Measurements from ENCODE around the gene SYMPK.

Gene SYMPK

DNA sequence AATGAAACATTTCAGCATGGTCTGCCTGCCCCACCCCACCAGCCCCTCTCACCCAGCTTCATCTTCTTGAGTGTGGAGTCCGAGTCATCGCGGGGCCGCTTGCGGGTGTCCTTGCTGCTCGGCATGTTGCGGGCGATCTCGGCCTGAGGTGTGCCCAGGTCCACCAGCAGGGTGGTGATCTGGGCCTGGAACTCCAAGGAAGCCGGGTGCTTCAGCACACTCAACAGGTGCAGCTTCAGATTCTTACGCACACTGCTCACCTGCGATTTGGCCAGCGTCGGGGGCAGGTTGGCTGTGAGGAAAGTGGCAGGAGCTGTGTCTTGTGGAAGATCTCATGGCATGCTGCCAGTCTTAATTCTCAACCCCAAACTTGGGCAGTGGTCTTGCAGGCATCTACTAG is 20.7 kb downstream of the SYMPK start:
- Mint-ChIP-seq H3K4me3 (no peak overlapping the region), H3K27ac (no peak overlapping the region)
- intact Hi-C loops (cut with micrococcal nuclease): no loop called here

DNA sequence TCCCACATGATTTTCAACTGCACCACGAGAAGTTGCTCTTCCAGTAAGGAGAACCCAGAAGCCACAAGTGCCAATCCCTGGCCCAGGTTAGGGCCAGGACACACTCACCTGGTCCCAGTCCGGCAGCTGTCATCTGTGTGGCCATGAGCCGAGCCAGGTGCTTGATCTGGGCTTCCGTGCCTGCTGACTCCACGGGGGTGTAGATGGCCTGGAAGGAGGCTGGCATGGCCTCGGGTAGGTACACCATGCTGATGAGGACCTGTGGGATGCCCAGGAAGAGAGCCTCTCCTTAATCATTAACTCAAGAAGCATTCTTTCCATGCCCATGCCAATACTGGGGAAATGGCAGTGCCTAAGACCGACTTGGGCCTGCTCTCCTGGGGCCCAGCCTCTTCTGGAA is 28.0 kb downstream of the SYMPK start:
- peaks cover 100% of the 10 kb centered on the region for H3K36me3 Mint-ChIP-seq (ENCODE audit: low read depth)
- no peaks in the 10 kb centered on the region for H3K4me1 Mint-ChIP-seq (ENCODE audit: low read depth)
- H3K9me3 Mint-ChIP-seq: no peaks in the 10 kb centered on the region
- no peak overlapping the region for H3K4me3 Mint-ChIP-seq
- H3K27ac Mint-ChIP-seq: no peak overlapping the region
- intact Hi-C loops (cut with micrococcal nuclease): no loop called here
- no peaks in the 10 kb centered on the region for H3K27me3 Mint-ChIP-seq

More for the DNA sequence above, 20.7 kb downstream of the SYMPK start:
- no peaks in the 10 kb centered on the region for H3K9me3 Mint-ChIP-seq
- peaks cover 98% of the 10 kb centered on the region for H3K36me3 Mint-ChIP-seq (ENCODE audit: low read depth)
- no peaks in the 10 kb centered on the region for H3K27me3 Mint-ChIP-seq
- no peaks in the 10 kb centered on the region for H3K4me1 Mint-ChIP-seq (ENCODE audit: low read depth)

DNA sequence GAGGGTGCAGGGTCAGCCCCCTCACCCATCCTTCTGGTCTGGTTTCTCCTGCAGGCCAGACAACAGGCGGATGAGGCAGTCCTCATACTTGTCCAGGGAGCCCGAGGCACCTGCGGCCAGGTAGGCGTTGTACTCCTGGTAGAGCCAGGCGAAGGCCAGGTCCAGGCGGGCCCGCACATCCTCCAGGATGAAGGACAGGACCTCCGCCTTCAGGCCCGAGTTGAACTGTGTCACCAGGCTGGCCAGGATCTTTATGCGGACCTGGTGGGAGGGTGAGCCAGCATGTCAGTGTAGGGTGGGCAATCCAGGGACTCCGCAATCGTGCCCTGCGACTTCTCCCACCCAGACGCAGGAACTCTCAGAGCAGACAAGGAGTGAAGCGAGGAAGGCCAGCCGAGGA is 34.0 kb downstream of the SYMPK start:
- Mint-ChIP-seq H3K4me3 (no peak overlapping the region), H3K27me3 (no peaks in the 10 kb centered on the region), H3K4me1 (ENCODE audit: low read depth) (no peaks in the 10 kb centered on the region), H3K27ac (no peak overlapping the region), H3K9me3 (no peaks in the 10 kb centered on the region), H3K36me3 (ENCODE audit: low read depth) (peaks cover 100% of the 10 kb centered on the region)
- intact Hi-C loops (cut with micrococcal nuclease): no loop called here

DNA sequence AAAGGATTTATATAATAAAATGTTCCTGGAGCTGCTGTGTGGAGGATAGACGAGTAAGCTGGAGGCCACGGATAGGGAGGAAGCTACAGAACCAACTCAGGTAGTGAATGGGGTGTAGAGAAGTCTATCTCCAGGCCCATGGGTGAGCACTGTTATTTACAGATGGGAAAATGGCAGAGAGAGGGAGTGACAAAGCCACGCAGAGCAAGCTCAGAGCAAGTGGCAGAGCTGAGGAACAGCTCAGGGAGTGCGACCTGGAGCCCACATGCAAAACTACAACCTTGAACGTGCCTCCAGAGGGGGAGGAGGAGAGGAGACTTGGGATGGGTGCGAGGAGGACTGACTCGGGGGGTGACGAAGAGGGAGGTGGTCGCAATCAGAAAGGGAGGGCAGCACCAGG is 34.4 kb downstream of the SYMPK start:
- no peaks in the 10 kb centered on the region for H3K27me3 Mint-ChIP-seq

DNA sequence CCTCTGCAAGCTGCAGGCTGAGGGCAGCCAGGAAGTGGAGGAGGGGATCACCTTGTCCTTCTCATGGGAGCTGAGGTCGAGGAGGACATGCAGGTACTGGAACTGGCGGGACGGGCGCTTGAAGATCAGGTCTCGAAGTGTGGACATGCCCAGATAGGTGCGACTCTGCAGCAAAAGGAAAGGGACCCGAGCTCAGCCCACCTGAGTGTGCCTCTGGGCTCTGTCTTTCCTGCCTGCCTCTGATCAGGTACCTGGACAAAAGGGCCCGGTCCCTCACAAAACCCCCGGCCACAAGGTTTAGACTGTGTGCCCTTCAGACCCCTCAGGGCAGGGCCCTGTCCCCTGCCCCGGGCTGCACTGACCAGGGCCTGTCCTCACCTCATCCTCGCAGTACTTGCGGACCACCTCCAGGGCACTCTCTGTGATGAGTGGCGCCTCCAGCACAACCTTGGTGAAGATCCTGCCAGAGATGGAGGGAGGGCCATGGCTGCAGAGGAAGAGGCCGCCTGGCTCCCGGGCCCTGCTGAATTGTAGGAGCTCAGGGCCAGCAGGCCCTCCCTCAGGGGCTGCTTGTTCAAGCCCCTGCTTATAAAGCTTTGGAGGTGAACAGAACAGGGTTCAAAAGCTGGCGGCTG is 35.4 kb downstream of the SYMPK start:
- Mint-ChIP-seq H3K36me3 (ENCODE audit: low read depth) (peaks cover 100% of the 10 kb centered on the region), H3K4me1 (ENCODE audit: low read depth) (no peaks in the 10 kb centered on the region), H3K4me3 (no peak overlapping the region)

More for the DNA sequence above, 34.4 kb downstream of the SYMPK start:
- no peak overlapping the region for H3K4me3 Mint-ChIP-seq
- H3K27ac Mint-ChIP-seq: no peak overlapping the region
- H3K4me1 Mint-ChIP-seq (ENCODE audit: low read depth): no peaks in the 10 kb centered on the region
- intact Hi-C loops (cut with micrococcal nuclease): no loop called here
- peaks cover 100% of the 10 kb centered on the region for H3K36me3 Mint-ChIP-seq (ENCODE audit: low read depth)
- H3K9me3 Mint-ChIP-seq: no peaks in the 10 kb centered on the region

DNA sequence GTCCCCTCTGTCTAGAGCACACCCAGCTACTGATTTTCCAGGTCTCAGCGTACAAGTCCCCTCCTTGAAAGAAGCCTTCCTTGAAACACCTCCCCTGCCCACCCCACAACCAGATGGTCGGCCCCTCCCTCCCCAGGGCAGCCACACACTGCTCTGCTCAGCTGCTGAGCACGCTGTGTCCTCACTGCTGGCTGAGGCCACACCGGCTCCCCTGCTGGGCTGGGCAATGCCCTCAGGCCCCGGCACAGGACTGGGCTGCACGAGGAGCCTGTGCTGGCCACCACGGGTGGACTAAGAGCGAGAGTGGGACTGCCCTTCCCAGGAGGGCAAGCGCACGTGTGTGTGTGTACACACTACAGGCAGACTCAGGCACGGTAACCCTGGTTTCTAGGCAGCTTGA is 36.0 kb downstream of the SYMPK start:
- Mint-ChIP-seq H3K9me3 (no peaks in the 10 kb centered on the region), H3K27ac (no peak overlapping the region), H3K4me3 (no peak overlapping the region), H3K27me3 (no peaks in the 10 kb centered on the region), H3K4me1 (ENCODE audit: low read depth) (no peaks in the 10 kb centered on the region), H3K36me3 (ENCODE audit: low read depth) (peaks cover 100% of the 10 kb centered on the region)
- intact Hi-C loops (cut with micrococcal nuclease): no loop called here

More for the DNA sequence above, 35.4 kb downstream of the SYMPK start:
- intact Hi-C loops (cut with micrococcal nuclease): no loop called here
- H3K9me3 Mint-ChIP-seq: no peaks in the 10 kb centered on the region
- H3K27me3 Mint-ChIP-seq: no peaks in the 10 kb centered on the region
- H3K27ac Mint-ChIP-seq: no peak overlapping the region

DNA sequence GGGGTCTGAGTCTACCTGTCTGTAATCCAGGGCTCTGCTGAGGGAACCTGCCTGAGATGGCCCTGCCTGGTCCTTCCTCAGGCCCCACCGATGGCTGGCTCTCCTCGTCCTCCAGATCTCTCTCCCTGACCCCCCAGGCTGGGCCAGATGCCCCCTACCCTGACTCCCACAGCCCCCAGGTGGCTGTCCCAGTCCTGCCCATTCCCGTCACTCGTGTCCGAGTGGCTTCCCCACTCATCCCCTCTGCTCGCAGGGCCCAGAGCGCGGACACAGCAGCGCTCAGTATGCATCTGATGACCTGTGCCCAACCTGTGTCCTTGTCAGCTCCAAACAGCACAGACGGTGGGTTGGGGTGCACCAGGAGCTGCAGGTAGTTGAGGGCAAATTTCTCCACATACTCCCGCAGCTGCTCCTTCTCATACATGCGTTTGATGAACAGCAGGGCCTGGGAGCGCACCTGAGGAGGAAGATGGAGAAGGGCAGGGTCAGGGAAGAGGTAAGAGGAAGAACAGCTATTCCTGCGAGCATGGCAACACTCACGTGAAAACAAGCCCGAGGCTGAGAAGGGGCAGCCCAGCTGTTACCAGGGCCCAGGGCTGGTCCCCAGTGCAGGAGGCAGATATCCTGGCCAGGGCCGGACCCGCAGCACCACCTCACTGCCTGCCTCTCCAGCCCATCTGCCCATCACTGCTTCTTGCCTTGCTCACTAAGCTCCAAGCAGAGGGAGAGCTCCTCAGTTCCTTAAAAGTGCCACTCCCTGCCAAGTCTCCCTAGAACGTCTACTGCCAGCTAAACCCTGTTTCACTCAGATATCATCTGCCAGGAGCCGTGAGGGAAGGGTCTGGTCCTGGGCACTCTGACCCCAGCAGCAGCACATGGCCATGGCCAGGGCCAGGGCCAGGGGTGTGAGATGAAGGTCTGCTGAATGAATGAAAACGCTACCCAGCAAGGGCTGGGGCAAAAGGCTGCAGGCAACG is 36.7 kb downstream of the SYMPK start:
- Mint-ChIP-seq H3K4me3 (no peak overlapping the region), H3K36me3 (ENCODE audit: low read depth) (peaks cover 100% of the 10 kb centered on the region), H3K27me3 (no peaks in the 10 kb centered on the region), H3K4me1 (ENCODE audit: low read depth) (no peaks in the 10 kb centered on the region), H3K27ac (no peak overlapping the region), H3K9me3 (no peaks in the 10 kb centered on the region)
- intact Hi-C loops (cut with micrococcal nuclease): no loop called here

- Mint-ChIP-seq H3K27ac (no peak overlapping the region), H3K27me3 (no peaks in the 10 kb centered on the region), H3K36me3 (ENCODE audit: low read depth) (peaks cover 100% of the 10 kb centered on the region), H3K4me1 (ENCODE audit: low read depth) (no peaks in the 10 kb centered on the region), H3K9me3 (no peaks in the 10 kb centered on the region), H3K4me3 (no peak overlapping the region)
- intact Hi-C loops (cut with micrococcal nuclease): no loop called here
Observed at GRCh38 chr19:45825263-45825605, 37.7 kb downstream of the SYMPK start.

DNA sequence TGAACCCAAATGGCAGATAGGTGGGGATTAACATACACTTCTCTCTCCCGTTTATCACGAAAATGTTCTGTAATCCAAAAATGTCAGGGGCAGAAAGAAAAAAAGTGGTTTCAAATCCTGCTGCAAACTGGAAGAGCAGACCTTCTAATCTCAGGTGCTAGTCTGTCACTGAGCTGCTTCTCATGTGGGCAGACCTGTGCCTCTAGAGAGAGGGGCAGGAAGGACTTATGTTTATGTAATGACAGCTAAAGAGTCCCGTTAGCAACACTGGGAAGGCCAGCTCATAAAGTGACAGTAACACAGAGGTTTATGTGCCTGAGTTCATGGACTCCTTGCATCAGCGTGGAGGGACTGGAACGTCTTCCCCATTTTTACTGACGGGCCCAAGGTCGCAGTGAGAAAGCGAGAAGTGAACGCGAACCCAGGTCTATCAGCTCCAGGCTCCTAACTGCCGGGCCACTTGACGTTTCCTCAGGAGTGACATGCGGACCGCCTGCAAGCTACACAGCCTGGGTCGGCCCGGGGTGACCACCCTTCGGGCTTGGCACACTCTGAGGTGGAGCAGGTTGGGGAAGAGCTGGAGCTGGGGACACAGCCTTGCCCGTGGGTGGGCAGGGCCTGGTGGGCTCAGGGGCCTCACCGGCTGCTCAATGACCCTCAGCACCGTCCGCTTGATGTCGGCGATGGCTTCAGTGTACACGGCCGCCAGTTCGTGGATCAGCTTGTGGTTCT is 38.2 kb downstream of the SYMPK start:
- Mint-ChIP-seq H3K4me3 (no peak overlapping the region), H3K4me1 (ENCODE audit: low read depth) (no peaks in the 10 kb centered on the region), H3K27me3 (no peaks in the 10 kb centered on the region), H3K36me3 (ENCODE audit: low read depth) (peaks cover 100% of the 10 kb centered on the region), H3K27ac (no peak overlapping the region), H3K9me3 (no peaks in the 10 kb centered on the region)
- intact Hi-C loops (cut with micrococcal nuclease): no loop called here

DNA sequence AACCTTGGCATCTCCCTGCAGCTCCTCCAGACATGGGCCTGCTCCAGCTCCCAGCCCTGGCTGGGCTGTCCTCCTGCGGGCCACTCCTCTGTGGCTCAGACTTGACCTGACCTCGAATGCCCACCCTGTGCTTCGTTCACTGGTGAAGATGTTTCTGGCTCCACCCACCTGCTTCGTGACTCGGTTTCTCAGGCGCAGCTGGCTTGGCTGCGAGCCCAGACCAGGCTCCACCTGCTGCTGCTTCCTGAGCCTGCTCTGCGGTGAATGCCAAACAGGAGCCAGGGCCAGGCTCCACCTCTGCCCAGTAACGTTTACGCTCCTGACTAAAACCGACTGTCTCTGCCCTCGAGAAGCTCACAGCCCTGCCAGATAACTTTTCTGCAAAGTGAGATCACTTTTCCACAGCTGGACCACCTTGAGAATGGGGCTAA is 38.9 kb downstream of the SYMPK start:
- Mint-ChIP-seq H3K4me1 (ENCODE audit: low read depth) (no peaks in the 10 kb centered on the region), H3K36me3 (ENCODE audit: low read depth) (peaks cover 100% of the 10 kb centered on the region), H3K27ac (no peak overlapping the region), H3K27me3 (no peaks in the 10 kb centered on the region), H3K4me3 (no peak overlapping the region), H3K9me3 (no peaks in the 10 kb centered on the region)
- intact Hi-C loops (cut with micrococcal nuclease): no loop called here

GRCh38 chr19:45823182-45823581 is 39.8 kb downstream of the SYMPK start:
- Mint-ChIP-seq H3K27ac (no peak overlapping the region), H3K9me3 (no peaks in the 10 kb centered on the region), H3K36me3 (ENCODE audit: low read depth) (peaks cover 100% of the 10 kb centered on the region), H3K4me3 (no peak overlapping the region), H3K27me3 (no peaks in the 10 kb centered on the region), H3K4me1 (ENCODE audit: low read depth) (no peaks in the 10 kb centered on the region)
- intact Hi-C loops (cut with micrococcal nuclease): no loop called here

- H3K27me3 Mint-ChIP-seq: no peaks in the 10 kb centered on the region
- H3K9me3 Mint-ChIP-seq: no peaks in the 10 kb centered on the region
- H3K36me3 Mint-ChIP-seq (ENCODE audit: low read depth): peaks cover 100% of the 10 kb centered on the region
- no peak overlapping the region for H3K27ac Mint-ChIP-seq
- intact Hi-C loops (cut with micrococcal nuclease): no loop called here
- peaks cover 1% of the 10 kb centered on the region for H3K4me1 Mint-ChIP-seq (ENCODE audit: low read depth)
- H3K4me3 Mint-ChIP-seq: no peak overlapping the region
Observed at GRCh38 chr19:45822716-45823115, 40.2 kb downstream of the SYMPK start.

DNA sequence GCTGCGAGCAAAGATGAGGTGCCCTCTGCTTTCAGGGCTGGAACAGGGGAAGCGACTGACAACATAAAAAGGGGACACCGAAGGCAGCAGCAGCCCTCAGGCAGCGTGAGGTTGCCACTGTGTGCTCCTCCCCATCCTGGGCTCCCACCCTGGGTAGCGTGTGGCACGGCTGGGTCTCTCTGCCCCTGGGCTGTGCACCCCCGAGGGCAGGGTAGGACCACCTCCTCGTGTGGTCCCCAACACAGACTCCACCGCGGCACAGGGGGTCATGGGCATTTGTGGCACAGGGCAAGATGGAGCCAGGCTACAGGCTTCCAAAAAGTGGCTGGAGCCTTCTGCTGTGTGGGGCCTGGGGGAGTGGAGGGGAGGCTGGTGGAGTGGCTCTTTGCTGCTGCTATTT is 41.4 kb downstream of the SYMPK start:
- intact Hi-C loops (cut with micrococcal nuclease): no loop called here
- Mint-ChIP-seq H3K27me3 (peaks cover 6% of the 10 kb centered on the region), H3K27ac (no peak overlapping the region)

GRCh38 chr19:45821103-45821521 is 41.8 kb downstream of the SYMPK start:
- Mint-ChIP-seq H3K27ac (no peak overlapping the region), H3K4me1 (ENCODE audit: low read depth) (peaks cover 8% of the 10 kb centered on the region), H3K9me3 (no peaks in the 10 kb centered on the region), H3K36me3 (ENCODE audit: low read depth) (peaks cover 100% of the 10 kb centered on the region), H3K27me3 (peaks cover 10% of the 10 kb centered on the region), H3K4me3 (no peak overlapping the region)
- intact Hi-C loops (cut with micrococcal nuclease): no loop called here

More for the DNA sequence above, 41.4 kb downstream of the SYMPK start:
- H3K4me3 Mint-ChIP-seq: no peak overlapping the region
- H3K36me3 Mint-ChIP-seq (ENCODE audit: low read depth): peaks cover 100% of the 10 kb centered on the region
- H3K9me3 Mint-ChIP-seq: no peaks in the 10 kb centered on the region
- H3K4me1 Mint-ChIP-seq (ENCODE audit: low read depth): peaks cover 5% of the 10 kb centered on the region
